HG03342 (cell line): ENCODE data around the gene DNM1L.

Experiments used
- ATAC-seq: cut with Tn5 transposase; IDR thresholded peaks from one replicate; pipeline ENCODE4 v1.9.1; 2021; ENCODE audit warnings: mild to moderate bottlenecking, moderate library complexity; ENCODE audit not compliant: unreplicated experiment

The DNM1L gene

GRCh38 chr12:32755654-32756475 lies 76.8 kb downstream of the DNM1L start, which contains the start of gene YARS2:
Gene YARS2 (minus strand): TSS chr12:32755897. CDS start chr12:32755874, 23 bp downstream.
- ATAC-seq, result peak; percentile 84

DNA sequence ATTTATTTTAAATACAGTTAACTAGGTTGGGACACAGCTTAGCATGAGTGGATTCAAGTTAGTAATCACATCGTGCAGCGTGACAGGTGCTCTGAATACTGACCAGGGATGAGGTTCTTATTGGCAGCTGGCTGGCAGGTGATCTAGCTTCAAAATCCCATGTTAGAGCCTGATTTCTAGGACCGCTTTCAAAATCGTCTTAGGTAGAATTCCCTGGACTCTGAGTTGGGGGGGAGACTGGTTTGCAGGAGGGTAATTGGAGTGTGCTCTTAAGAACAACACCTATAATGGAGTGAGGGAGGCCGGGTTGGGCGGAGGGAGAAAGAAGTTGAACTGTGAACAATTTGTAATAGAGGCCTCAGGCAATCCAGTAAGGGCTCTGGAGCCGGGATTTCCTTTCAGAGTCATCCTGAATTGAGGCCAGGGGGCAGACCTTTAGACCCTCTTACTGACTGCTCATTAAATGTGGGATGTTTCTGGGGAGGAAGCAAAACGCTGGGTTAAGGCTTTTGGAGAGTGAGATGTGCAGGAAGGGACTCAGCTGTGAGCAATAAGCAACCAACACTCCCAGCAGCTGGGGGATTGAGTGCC lies 77.5 kb downstream of the DNM1L start:
- ATAC-seq, result no peak

GRCh38 chr12:32757157-32757556 lies 78.1 kb downstream of the DNM1L start:
- no peak for ATAC-seq

DNA sequence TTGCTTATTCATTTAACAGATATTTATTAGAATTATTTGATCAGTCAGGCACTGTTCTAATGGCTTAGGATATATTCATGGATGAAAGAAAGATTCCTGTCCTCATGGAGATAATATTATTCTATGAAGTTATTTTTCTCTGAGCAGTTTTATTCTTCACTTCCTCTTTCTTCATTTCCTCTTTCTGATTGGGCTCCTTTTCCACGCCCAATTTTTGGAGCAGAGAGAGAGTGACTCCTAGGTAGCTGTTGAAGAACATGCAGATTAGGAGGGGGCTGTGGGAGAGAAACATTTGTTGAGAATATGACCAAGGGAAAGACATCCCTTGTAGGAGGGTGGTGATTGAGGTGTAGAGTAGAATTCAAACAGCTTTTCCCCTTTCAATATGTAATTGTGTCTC lies 82.6 kb downstream of the DNM1L start:
- peak; percentile 80 for ATAC-seq

GRCh38 chr12:32765906-32766305 lies 86.8 kb downstream of the DNM1L start:
- ATAC-seq, result no peak

GRCh38 chr12:32768518-32768917 lies 89.4 kb downstream of the DNM1L start:
- no peak for ATAC-seq

DNA sequence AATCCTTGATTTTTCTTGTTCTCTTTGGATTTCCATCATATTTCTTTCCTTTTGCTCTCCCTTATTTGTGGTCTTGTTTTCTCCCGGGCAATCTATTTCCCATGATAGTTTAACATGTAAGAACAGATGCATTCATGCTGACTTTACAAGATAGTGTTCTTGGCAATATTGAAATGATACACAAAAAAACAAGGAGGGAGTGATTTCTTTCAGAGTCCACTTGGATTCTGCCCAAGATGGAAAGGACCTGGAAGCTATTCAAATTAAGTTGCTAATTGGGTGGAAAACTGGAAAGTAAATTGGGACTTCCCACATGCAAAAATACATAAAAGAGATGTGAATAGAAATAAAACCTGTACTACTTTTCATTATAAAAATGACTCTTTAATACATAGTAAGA lies 91.0 kb downstream of the DNM1L start:
- no peak for ATAC-seq

DNA sequence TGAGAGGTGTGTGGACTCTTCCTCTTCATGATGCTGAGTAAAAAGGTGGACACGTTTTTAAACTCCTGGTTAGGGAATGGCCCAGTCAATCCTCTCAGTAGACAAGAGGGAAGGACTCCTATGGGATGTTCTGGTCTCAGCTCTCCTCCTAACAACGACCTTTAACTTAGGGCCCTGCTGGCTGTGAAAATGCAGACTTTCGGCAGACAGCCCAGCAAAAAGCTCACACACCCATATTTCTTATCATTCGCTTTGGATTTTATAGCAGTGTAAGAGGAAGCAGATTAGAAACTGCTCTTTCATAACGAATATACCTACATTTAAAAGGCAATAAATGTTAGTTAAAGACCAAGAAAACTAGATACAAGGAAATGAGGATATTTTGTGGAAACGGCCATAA lies 94.6 kb downstream of the DNM1L start:
- no peak for ATAC-seq

- no peak for ATAC-seq
These were observed 97.2 kb downstream of the DNM1L start for GRCh38 chr12:32776258-32776657.

- no peak for ATAC-seq
These were observed 98.1 kb downstream of the DNM1L start for GRCh38 chr12:32777159-32777558.

DNA sequence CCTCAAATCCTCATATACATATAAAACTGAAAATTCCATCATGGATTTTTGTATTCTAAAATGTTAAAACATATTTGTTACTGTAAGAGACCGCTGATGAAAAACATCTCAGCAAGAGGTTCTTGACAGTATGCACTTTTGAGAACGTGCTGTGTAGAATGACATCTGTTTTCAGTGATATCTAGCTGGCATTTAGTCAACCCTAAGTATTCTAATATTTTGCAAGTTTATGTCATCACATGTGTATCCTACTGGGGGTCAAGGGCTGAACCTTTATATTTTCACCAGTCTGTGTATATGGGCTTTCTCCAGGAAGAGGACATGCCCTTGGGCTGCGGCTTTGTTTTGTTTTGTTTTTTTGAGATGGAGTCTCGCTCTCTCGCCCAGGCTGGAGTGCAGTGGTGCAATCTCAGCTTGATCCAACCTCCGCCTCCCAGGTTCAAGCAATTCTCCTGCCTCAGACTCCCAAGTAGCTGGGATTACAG lies 98.6 kb downstream of the DNM1L start:
- ATAC-seq, result no peak

GRCh38 chr12:32780071-32780470 lies 101.0 kb downstream of the DNM1L start:
- ATAC-seq, result no peak

DNA sequence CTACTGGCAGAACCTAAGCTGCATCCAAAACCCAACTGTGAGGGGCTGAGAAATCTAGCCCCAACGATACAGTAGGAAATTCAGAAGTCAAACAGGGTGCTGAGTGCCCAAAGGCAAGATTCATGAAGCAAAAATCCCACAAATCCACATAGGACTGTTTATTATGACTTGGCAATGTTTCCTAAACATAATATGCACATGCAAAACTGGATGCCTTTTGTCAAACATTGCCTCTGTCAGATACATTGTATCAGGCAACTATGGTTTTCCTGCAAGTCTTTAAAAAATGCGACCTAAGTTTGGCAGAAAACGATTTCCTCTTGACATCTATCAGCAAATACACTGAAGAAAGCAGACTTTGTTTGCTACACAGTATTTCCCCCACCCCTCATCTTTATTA lies 103.9 kb downstream of the DNM1L start:
- ATAC-seq, result no peak

DNA sequence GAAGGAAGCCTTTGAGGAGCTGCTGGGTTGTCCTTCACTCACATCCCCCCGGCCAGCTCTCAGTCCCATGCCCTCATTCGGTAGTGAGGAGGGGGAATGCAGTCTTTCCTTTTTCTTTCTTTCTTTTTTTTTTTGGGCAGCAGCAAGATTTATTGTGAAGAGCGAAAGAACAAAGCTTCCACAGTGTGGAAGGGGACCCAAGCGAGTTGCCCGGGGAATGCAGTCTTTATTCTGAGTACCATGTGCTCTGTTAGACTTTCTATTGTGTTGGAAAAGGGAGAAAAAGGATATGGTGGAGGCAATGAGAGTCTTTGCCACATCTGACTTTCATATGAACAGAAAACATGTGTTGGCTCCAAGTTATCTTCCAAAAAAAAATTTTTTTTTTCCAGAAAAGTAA lies 106.5 kb downstream of the DNM1L start:
- no peak for ATAC-seq

- ATAC-seq, result no peak
These were observed 109.3 kb downstream of the DNM1L start for GRCh38 chr12:32788405-32788804.

- ATAC-seq, result no peak
These were observed 110.3 kb downstream of the DNM1L start for GRCh38 chr12:32789446-32789845.

DNA sequence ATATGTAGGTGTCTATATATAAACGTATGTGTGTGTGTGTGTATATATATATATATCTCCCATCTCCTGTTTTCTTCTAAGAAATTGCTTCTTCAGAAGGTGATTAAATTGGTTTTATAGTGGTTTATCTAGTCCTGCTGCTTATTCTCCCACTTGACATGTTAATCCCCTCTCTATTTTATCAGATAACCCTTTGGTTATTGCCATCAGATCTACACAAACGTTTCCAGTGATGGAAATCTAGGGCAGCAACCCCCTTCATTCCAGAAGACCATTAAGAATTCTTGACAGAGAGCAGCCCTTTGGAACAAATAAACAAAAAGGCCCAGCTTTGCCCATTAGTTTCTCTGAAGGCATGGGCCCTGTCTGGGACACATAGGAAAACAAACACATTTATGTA lies 110.8 kb downstream of the DNM1L start:
- ATAC-seq, result no peak

DNA sequence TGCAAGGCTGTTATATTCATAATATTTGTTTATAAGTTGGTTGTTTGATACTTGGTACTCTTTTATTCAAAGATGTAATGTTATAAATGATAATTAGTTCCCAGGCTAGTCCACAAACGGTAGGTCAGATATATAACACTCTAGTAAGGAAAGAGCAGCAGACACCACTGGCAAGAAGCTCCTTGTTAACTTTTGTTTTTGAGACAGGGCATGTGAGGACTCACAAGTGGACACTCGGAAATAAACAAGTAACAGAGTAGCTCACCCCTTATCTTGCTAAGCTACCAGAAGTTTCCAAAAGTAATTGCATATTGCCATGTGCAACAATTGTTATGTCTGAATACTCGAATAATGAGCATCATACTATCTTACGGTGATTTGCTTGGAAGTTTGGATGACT lies 115.2 kb downstream of the DNM1L start:
- no peak for ATAC-seq
